CD14-positive monocyte (primary cell): ENCODE results near the gene PSMA6. TPM values are rescaled to one million over a fixed set of nuclear protein-coding genes. Genes with fewer than 3 reads are reported as not detected.

Experiments used
- DNase-seq, 3 donors: peaks; one replicate each; pipeline ENCODE4 v3.0.0-alpha.2; 2011 to 2022
- H2AFZ ChIP-seq: 2 replicates; pipeline ENCODE4 v1.6.0; 2012; ENCODE audit warnings: mild to moderate bottlenecking, low read depth, low read length, inconsistent platforms; ENCODE audit not compliant: insufficient read depth, poor library complexity, severe bottlenecking
- H3K27ac ChIP-seq, 2 donors: 1 replicate in 1 of 2; 2 replicates in 1 of 2; pipeline ENCODE4 v1.5.1; 2012 to 2013; ENCODE audit warnings: low read length in 2 of 2, control low read depth in 1 of 2, inconsistent platforms in 1 of 2, low read depth in 1 of 2, mild to moderate bottlenecking in 1 of 2
- H3K27me3 ChIP-seq, 2 donors: one replicate each; pipeline versions ENCODE4 v1.6.0 to v1.6.1; 2011 to 2013; ENCODE audit warnings: low read length in 2 of 2; ENCODE audit not compliant: control insufficient read depth in 2 of 2, insufficient read depth in 2 of 2
- H3K36me3 ChIP-seq, 2 donors: replicated peaks in 1 of 2; 1 replicate in 1 of 2; 2 replicates in 1 of 2; pipeline versions ENCODE4 v1.5.1 to v1.6.1; 2012 to 2013; ENCODE audit warnings: low read length in 2 of 2, control low read depth in 1 of 2, inconsistent platforms in 1 of 2, mild to moderate bottlenecking in 1 of 2; ENCODE audit not compliant: insufficient read depth in 2 of 2, control insufficient read depth in 1 of 2
- H3K4me1 ChIP-seq, 2 donors: 1 replicate in 1 of 2; 2 replicates in 1 of 2; pipeline versions ENCODE4 v1.5.1 to v1.6.1; 2012 to 2013; ENCODE audit warnings: low read length in 2 of 2, control low read depth in 1 of 2, inconsistent platforms in 1 of 2, mild to moderate bottlenecking in 1 of 2, moderate library complexity in 1 of 2; ENCODE audit not compliant: insufficient read depth in 2 of 2, control insufficient read depth in 1 of 2
- H3K4me2 ChIP-seq: replicated peaks from 2 replicates; pipeline ENCODE3; 2012; ENCODE audit warnings: low read length, moderate library complexity, mild to moderate bottlenecking; ENCODE audit not compliant: poor library complexity, severe bottlenecking; ENCODE audit errors: extremely low read depth
- H3K4me3 ChIP-seq, 3 experiments: fragments of 200-600 bp in 1 of 3; sonication (generic) in 1 of 3; replicated peaks in 1 of 3; 1 replicate in 2 of 3; 2 replicates in 1 of 3; pipeline ENCODE4 v1.5.1; 2011 to 2013; ENCODE audit warnings: low read length in 3 of 3, mild to moderate bottlenecking in 3 of 3, control low read depth in 2 of 3, low read depth in 2 of 3, inconsistent platforms in 1 of 3, moderate library complexity in 1 of 3
- H3K79me2 ChIP-seq: 2 replicates; pipeline ENCODE4 v1.6.0; 2012; ENCODE audit warnings: mild to moderate bottlenecking, control low read depth, inconsistent platforms, low read length, moderate library complexity; ENCODE audit not compliant: insufficient read depth
- H3K9ac ChIP-seq: 2 replicates; pipeline ENCODE4 v1.6.0; 2017; ENCODE audit warnings: low read length, mild to moderate bottlenecking; ENCODE audit not compliant: insufficient read depth, poor library complexity, severe bottlenecking
- H3K9me3 ChIP-seq, 2 donors: replicated peaks in 1 of 2; 1 replicate in 1 of 2; 2 replicates in 1 of 2; pipeline versions ENCODE4 v1.5.1 to v1.6.1; 2012 to 2013; ENCODE audit warnings: low read length in 2 of 2, control low read depth in 1 of 2; ENCODE audit not compliant: control insufficient read depth in 1 of 2, insufficient read depth in 1 of 2
- H4K20me1 ChIP-seq: 2 replicates; pipeline ENCODE4 v1.6.0; 2012; ENCODE audit warnings: mild to moderate bottlenecking, low read length, control low read depth, moderate library complexity; ENCODE audit not compliant: insufficient read depth
- H3K27ac Mint-ChIP-seq, 7 donors: one replicate each; pipeline ENCODE4 v1.8.0; 2020; ENCODE audit warnings: mild to moderate bottlenecking in 7 of 7, mixed read lengths in 7 of 7, moderate library complexity in 6 of 7, inconsistent platforms in 2 of 7
- H3K27me3 Mint-ChIP-seq, 3 donors: one replicate each; pipeline ENCODE4 v1.8.0; 2021 to 2022; ENCODE audit warnings: low read depth in 3 of 3, mild to moderate bottlenecking in 3 of 3, mixed read lengths in 3 of 3, moderate library complexity in 3 of 3, inconsistent platforms in 1 of 3
- H3K36me3 Mint-ChIP-seq, 2 donors: one replicate each; pipeline ENCODE4 v1.8.0; 2020; ENCODE audit warnings: mixed read lengths in 2 of 2, inconsistent platforms in 1 of 2, mild to moderate bottlenecking in 1 of 2
- H3K4me1 Mint-ChIP-seq: one replicate; pipeline ENCODE4 v1.8.0; 2020; ENCODE audit warnings: mild to moderate bottlenecking, mixed read lengths
- H3K4me3 Mint-ChIP-seq, 2 donors: one replicate each; pipeline ENCODE4 v1.8.0; 2020; ENCODE audit warnings: mild to moderate bottlenecking in 2 of 2, mixed read lengths in 2 of 2, moderate library complexity in 1 of 2
- H3K9me3 Mint-ChIP-seq, 7 donors: one replicate each; pipeline ENCODE4 v1.8.0; 2020 to 2022; ENCODE audit warnings: mixed read lengths in 7 of 7, mild to moderate bottlenecking in 6 of 7, moderate library complexity in 6 of 7, inconsistent platforms in 2 of 7
- CTCF ChIP-seq: fragments of 200-600 bp; IDR thresholded peaks from one replicate; pipeline ENCODE4 v1.8.0; 2022; ENCODE audit warnings: antibody characterized with exemption, mild to moderate bottlenecking
- WGBS: methylation state at CpG from one replicate; pipeline ENCODE4 v1.1.5; 2013; ENCODE audit warnings: missing lambda C conversion rate; ENCODE audit not compliant: insufficient coverage; 5-methylcytosine and 5-hydroxymethylcytosine counted together
- intact Hi-C, 2 donors: fragments of 100-400 bp; cut with micrococcal nuclease; formaldehyde crosslinking; loops; one replicate each; pipeline versions ENCODE4 v1.15.0 to v1.15.1; 2023
- polyA plus RNA-seq, 3 donors: library from polyadenylated mRNA; depleted of rRNA in 1 of 3; unstranded in 2 of 3; stranded (reverse) in 1 of 3; fragments of 300-500 nt in 2 of 3; fragments of >200 nt in 1 of 3; fragmentation: Illumina TruSeq in 2 of 3; gene quantifications; 1 replicate in 2 of 3; 2 replicates in 1 of 3; pipeline ENCODE4 v1.2.3, GENCODE V29; 2012 to 2021

The PSMA6 gene
- polyA plus RNA-seq, 3 donors = 144 to 572 (median 480) TPM

- TF ChIP-seq CTCF = no peak
- Histone ChIP-seq H3K27me3 (no peaks in the 10 kb centered on the region), H3K4me1 (peaks cover 45 to 49% of the 10 kb centered on the region in 2 donors), H3K4me2 (peak overlapping the region; percentile 76), H3K9me3 (no peaks in the 10 kb centered on the region), H3K36me3 (no peaks in the 10 kb centered on the region), H4K20me1 (no peaks in the 10 kb centered on the region), H3K27ac (peak overlapping the region; percentile 55 to 96), H2AFZ (peak overlapping the region; percentile 49), H3K79me2 (no peaks in the 10 kb centered on the region), H3K4me3 (peak overlapping the region; percentile 2 to 72 (median 48)), H3K9ac (peak overlapping the region; percentile 53)
- intact Hi-C loops = loop anchor here (2.0 to 10.0 kb wide), 2 partner anchors 79 to 119 kb away; partner anchors contain the start of gene NFKBIA (in 2 of the 2)
- peak overlapping the region; percentile 71 to 85 for H3K4me3 Mint-ChIP-seq
- H3K27ac Mint-ChIP-seq = peak overlapping the region; percentile 93 to 99 (median 97)
- peaks cover 0 to 4% (median 0%) of the 10 kb centered on the region in 3 donors for H3K27me3 Mint-ChIP-seq
- peaks cover 0 to 5% (median 2%) of the 10 kb centered on the region in 7 donors for H3K9me3 Mint-ChIP-seq
- peaks cover 50% of the 10 kb centered on the region for H3K4me1 Mint-ChIP-seq
- WGBS = no CpG with 5 or more reads among the region's 5 CpGs
- DNase-seq = peak; percentile 86 to 96 (median 94)
- peaks cover 0 to 15% of the 10 kb centered on the region in 2 donors for H3K36me3 Mint-ChIP-seq
Observed at GRCh38 chr14:35285168-35286002, 6.8 kb upstream of the PSMA6 start.

- DNase-seq = peak in 2 of 3 donors; percentile 16 to 26
Observed at GRCh38 chr14:35286003-35286600, 6.1 kb upstream of the PSMA6 start.

More at GRCh38 chr14:35286003-35286600, 6.1 kb upstream of the PSMA6 start:
- no peaks in the 10 kb centered on the region for H3K36me3 ChIP-seq
- peak overlapping the region; percentile 76 for H3K4me2 ChIP-seq
- peak overlapping the region; percentile 2 to 72 (median 48) for H3K4me3 ChIP-seq
- Mint-ChIP-seq H3K4me1 (peaks cover 50% of the 10 kb centered on the region), H3K36me3 (peaks cover 0 to 15% of the 10 kb centered on the region in 2 donors), H3K9me3 (peaks cover 0 to 5% (median 2%) of the 10 kb centered on the region in 7 donors), H3K4me3 (peak overlapping the region; percentile 71 to 85), H3K27ac (peak overlapping the region; percentile 93 to 99 (median 97)), H3K27me3 (peaks cover 0 to 4% (median 0%) of the 10 kb centered on the region in 3 donors)
- no peak for TF ChIP-seq CTCF
- H3K27me3 ChIP-seq = no peaks in the 10 kb centered on the region
- H3K9me3 ChIP-seq = no peaks in the 10 kb centered on the region
- H3K9ac ChIP-seq = peak overlapping the region; percentile 53
- H3K27ac ChIP-seq = peak overlapping the region; percentile 55 to 96
- no peaks in the 10 kb centered on the region for H3K79me2 ChIP-seq
- H3K4me1 ChIP-seq = peaks cover 45 to 53% of the 10 kb centered on the region in 2 donors
- whole genome bisulfite sequencing = 0% methylated on average over 2 of the region's 8 CpGs
- intact Hi-C loops = loop anchor here in 1 of 2 donors (10.0 kb wide), 1 partner anchor 79 kb away; no protein-coding TSS in a partner anchor
- H2AFZ ChIP-seq = peak overlapping the region; percentile 49
- H4K20me1 ChIP-seq = no peaks in the 10 kb centered on the region
